ENCODE results near the gene PPP2R5B.

PPP2R5B gene

GRCh38 chr11:64923944-64924909, at the start of gene PPP2R5B:
Gene PPP2R5B, plus strand, starts transcription at chr11:64924689. Its CDS starts 1,046 bp downstream, at chr11:64925735.
- DNase-seq (ENCODE audit: low spot score) = peak; percentile 97
- TF ChIP-seq CTCF (IDR thresholded peaks at IDR 0.05; ENCODE audit: borderline replicate concordance, control extremely low read depth, extremely low read depth, insufficient read depth, missing control alignments) = no peak
- in situ Hi-C loops (cut with MboI; ENCODE audit: low sequenced_read_pairs, unreplicated experiment) = no loop called here

- no peak for TF ChIP-seq CTCF (IDR thresholded peaks at IDR 0.05; ENCODE audit: borderline replicate concordance, control extremely low read depth, extremely low read depth, insufficient read depth, missing control alignments)
- DNase-seq (ENCODE audit: low spot score) = no peak
- in situ Hi-C loops (cut with MboI; ENCODE audit: low sequenced_read_pairs, unreplicated experiment) = no loop called here
Observed at GRCh38 chr11:64875369-64876228, 48.9 kb upstream of the PPP2R5B start.

- no peak for TF ChIP-seq CTCF (IDR thresholded peaks at IDR 0.05; ENCODE audit: borderline replicate concordance, control extremely low read depth, extremely low read depth, insufficient read depth, missing control alignments)
- in situ Hi-C loops (cut with MboI; ENCODE audit: low sequenced_read_pairs, unreplicated experiment) = no loop called here
Observed at GRCh38 chr11:64876229-64876750, 48.2 kb upstream of the PPP2R5B start.

GRCh38 chr11:64876835-64877341, 47.6 kb upstream of the PPP2R5B start:
- no peak for TF ChIP-seq CTCF (IDR thresholded peaks at IDR 0.05; ENCODE audit: borderline replicate concordance, control extremely low read depth, extremely low read depth, insufficient read depth, missing control alignments)
- DNase-seq (ENCODE audit: low spot score) = no peak
- in situ Hi-C loops (cut with MboI; ENCODE audit: low sequenced_read_pairs, unreplicated experiment) = no loop called here

More at GRCh38 chr11:64876229-64876750, 48.2 kb upstream of the PPP2R5B start:
- no peak for DNase-seq (ENCODE audit: low spot score)

- no peak for TF ChIP-seq CTCF (IDR thresholded peaks at IDR 0.05; ENCODE audit: borderline replicate concordance, control extremely low read depth, extremely low read depth, insufficient read depth, missing control alignments)
- DNase-seq (ENCODE audit: low spot score) = peak; percentile 73
- in situ Hi-C loops (cut with MboI; ENCODE audit: low sequenced_read_pairs, unreplicated experiment) = no loop called here
Observed at GRCh38 chr11:64877390-64878222, 46.9 kb upstream of the PPP2R5B start.

Data from GM13976 (cell line).